ENCODE data around the gene RFC1. TPM values are rescaled to one million over a fixed set of nuclear protein-coding genes. Genes with fewer than 3 reads are reported as not detected.
"Not testable (repeated sequence)": the region's sequence is repeated elsewhere in the genome, so short reads cannot be mapped to it uniquely, and the experiment has no call there.

RFC1 gene
- total and polyA plus RNA-seq, 4 donors = 11.0 to 75.3 (median 25.9) TPM

GRCh38 chr4:39375478-39375877 is 9.3 kb upstream of the RFC1 start:
- Histone ChIP-seq H3K9ac (ENCODE audit: insufficient read depth in 1 of 2, low read length in 2 of 2) (no peak overlapping the region), H3K36me3 (ENCODE audit: control insufficient read depth in 4 of 4, insufficient read depth in 4 of 4, low read length in 4 of 4) (no peaks in the 10 kb centered on the region), H3K9me3 (ENCODE audit: control insufficient read depth in 4 of 4, insufficient read depth in 3 of 4, low read length in 3 of 4) (no peaks in the 10 kb centered on the region), H3K4me1 (ENCODE audit: control insufficient read depth in 5 of 5, insufficient read depth in 5 of 5, low read length in 5 of 5) (no peaks in the 10 kb centered on the region), H3K27me3 (ENCODE audit: control insufficient read depth in 3 of 3, insufficient read depth in 3 of 3, low read length in 2 of 3) (no peaks in the 10 kb centered on the region), H3K4me3 (no peak overlapping the region), H3K27ac (ENCODE audit: low read depth in 1 of 2, low read length in 1 of 2) (no peak overlapping the region)
- no peak for DNase-seq
- no peak for ATAC-seq (ENCODE audit: insufficient read depth, low FRiP score)
- WGBS, 2 donors = 75 to 87% methylated on average over 4 of the region's 4 CpGs
- no peak for TF ChIP-seq CTCF (IDR thresholded peaks at IDR 0.05; ENCODE audit: control extremely low read depth, extremely low read depth)

- not testable (repeated sequence) for H3K27me3 ChIP-seq (ENCODE audit: control insufficient read depth in 3 of 3, insufficient read depth in 3 of 3, low read length in 2 of 3); H3K27ac ChIP-seq (ENCODE audit: low read depth in 1 of 2, low read length in 1 of 2); ATAC-seq (ENCODE audit: insufficient read depth, low FRiP score); H3K4me3 ChIP-seq; DNase-seq; H3K9me3 ChIP-seq (ENCODE audit: control insufficient read depth in 4 of 4, insufficient read depth in 3 of 4, low read length in 3 of 4); H3K36me3 ChIP-seq (ENCODE audit: control insufficient read depth in 4 of 4, insufficient read depth in 4 of 4, low read length in 4 of 4); H3K9ac ChIP-seq (ENCODE audit: insufficient read depth in 1 of 2, low read length in 2 of 2); H3K4me1 ChIP-seq (ENCODE audit: control insufficient read depth in 5 of 5, insufficient read depth in 5 of 5, low read length in 5 of 5)
- 89 to 92% methylated on average over 6 of the region's 6 CpGs for WGBS, 2 donors
These were observed 5.0 kb upstream of the RFC1 start for GRCh38 chr4:39371209-39371608.

GRCh38 chr4:39369301-39369700 is 3.1 kb upstream of the RFC1 start:
- Histone ChIP-seq H3K9me3 (ENCODE audit: control insufficient read depth in 4 of 4, insufficient read depth in 3 of 4, low read length in 3 of 4) (peaks cover 0 to 2% (median 0%) of the 10 kb centered on the region in 4 donors), H3K27me3 (ENCODE audit: control insufficient read depth in 3 of 3, insufficient read depth in 3 of 3, low read length in 2 of 3) (no peaks in the 10 kb centered on the region), H3K4me1 (ENCODE audit: control insufficient read depth in 5 of 5, insufficient read depth in 5 of 5, low read length in 5 of 5) (peaks cover 0 to 20% (median 3%) of the 10 kb centered on the region in 5 donors), H3K36me3 (ENCODE audit: control insufficient read depth in 4 of 4, insufficient read depth in 4 of 4, low read length in 4 of 4) (peaks cover 0 to 4% (median 0%) of the 10 kb centered on the region in 4 donors), H3K9ac (ENCODE audit: insufficient read depth in 1 of 2, low read length in 2 of 2) (no peak overlapping the region), H3K27ac (ENCODE audit: low read depth in 1 of 2, low read length in 1 of 2) (no peak overlapping the region), H3K4me3 (no peak overlapping the region)
- WGBS, 2 donors = 36 to 58% methylated on average over 4 of the region's 4 CpGs
- DNase-seq (no peak), ATAC-seq (ENCODE audit: insufficient read depth, low FRiP score) (no peak)
- no peak for TF ChIP-seq CTCF (IDR thresholded peaks at IDR 0.05; ENCODE audit: control extremely low read depth, extremely low read depth)

GRCh38 chr4:39367166-39367565 is 1.0 kb upstream of the RFC1 start:
- 92 to 94% methylated on average over 6 of the region's 6 CpGs for WGBS, 2 donors

More at GRCh38 chr4:39367166-39367565, 1.0 kb upstream of the RFC1 start:
- Histone ChIP-seq H3K9me3 (ENCODE audit: control insufficient read depth in 4 of 4, insufficient read depth in 3 of 4, low read length in 3 of 4) (peaks cover 0 to 2% (median 0%) of the 10 kb centered on the region in 4 donors), H3K27me3 (ENCODE audit: control insufficient read depth in 3 of 3, insufficient read depth in 3 of 3, low read length in 2 of 3) (no peaks in the 10 kb centered on the region), H3K36me3 (ENCODE audit: control insufficient read depth in 4 of 4, insufficient read depth in 4 of 4, low read length in 4 of 4) (peaks cover 0 to 4% (median 1%) of the 10 kb centered on the region in 4 donors), H3K9ac (ENCODE audit: insufficient read depth in 1 of 2, low read length in 2 of 2) (no peak overlapping the region), H3K27ac (ENCODE audit: low read depth in 1 of 2, low read length in 1 of 2) (no peak overlapping the region), H3K4me1 (ENCODE audit: control insufficient read depth in 5 of 5, insufficient read depth in 5 of 5, low read length in 5 of 5) (peaks cover 0 to 21% (median 4%) of the 10 kb centered on the region in 5 donors), H3K4me3 (no peak overlapping the region)
- no peak for TF ChIP-seq CTCF (IDR thresholded peaks at IDR 0.05; ENCODE audit: control extremely low read depth, extremely low read depth)
- ATAC-seq (ENCODE audit: insufficient read depth, low FRiP score) (no peak), DNase-seq (no peak)

All from lung (tissue), 12 donors.